K562 (cell line): ENCODE results near the gene STOX2. TPM values are rescaled to one million over a fixed set of nuclear protein-coding genes. Genes with fewer than 3 reads are reported as not detected.

Source experiments
- ATAC-seq: fragments of 200-7000 bp; cut with Tn5 transposase; 3 replicates; pipeline ENCODE4 v1.9.1; 2020; ENCODE audit warnings: moderate library complexity
- BruUV-seq: library from RNA; stranded (reverse); fragments of 400-500 nt; replicated peaks from 2 replicates; lab custom pipeline; 2021; lab: Mats Ljungman, UMichigan
- CTCF ChIA-PET: fragments of 300-600 bp; formaldehyde crosslinking; extraction: SDS; loops from one replicate; lab custom pipeline; 2021; ENCODE audit warnings: low intra/inter-chr PET ratio; lab: Yijun Ruan, JAX
- POLR2A ChIA-PET: fragments of 300-600, 350-650 bp; sonication (Branson Sonifier 250); formaldehyde crosslinking; extraction: SDS; loops from one replicate; lab custom pipeline; 2021; ENCODE audit warnings: antibody characterized with exemption, inconsistent platforms; lab: Yijun Ruan, JAX
- DNase-seq, 4 experiments: peaks; one replicate each; pipeline versions ENCODE4 v3.0.0 to v3.0.0-alpha.2; 2011 to 2018; ENCODE audit warnings: low spot score in 3 of 4, mixed read lengths in 3 of 4; ENCODE audit errors: extremely low read depth in 1 of 4
- FAIRE-seq: peaks from 2 replicates; lab custom pipeline; 2011; peaks lifted over from hg19 to GRCh38; lab: Jason Lieb, UNC
- H2AFZ ChIP-seq: 2 replicates; pipeline ENCODE4 v1.6.0; 2011; ENCODE audit warnings: low read depth, low read length, control low read depth, inconsistent platforms
- H3K27ac ChIP-seq: fragments of 200-600 bp; 3 replicates; pipeline ENCODE4 v1.8.0; 2011; ENCODE audit warnings: low read depth, mild to moderate bottlenecking, control low read depth, inconsistent platforms, low read length, moderate library complexity, mixed read lengths; ENCODE audit errors: extremely low read depth
- H3K27me3 ChIP-seq, 2 experiments: fragments of 300-600 bp in 1 of 2; 2 replicates in 1 of 2; 3 replicates in 1 of 2; pipeline versions ENCODE4 v1.6.0 to v1.8.0; 2011; ENCODE audit warnings: inconsistent platforms in 2 of 2, low read length in 2 of 2, mild to moderate bottlenecking in 1 of 2, mixed read lengths in 1 of 2, moderate library complexity in 1 of 2; ENCODE audit not compliant: control insufficient read depth in 2 of 2, insufficient read depth in 2 of 2
- H3K36me3 ChIP-seq: fragments of 300-600 bp; 3 replicates; pipeline ENCODE4 v1.8.0; 2011; ENCODE audit warnings: mild to moderate bottlenecking, low read length, inconsistent platforms; ENCODE audit not compliant: control insufficient read depth, insufficient read depth
- H3K4me1 ChIP-seq, 2 experiments: fragments of 200-600 bp in 1 of 2; replicated peaks in 1 of 2; 2 replicates in 1 of 2; 3 replicates in 1 of 2; pipeline versions ENCODE4 v1.5.1 to v1.8.0; 2011; ENCODE audit warnings: inconsistent platforms in 2 of 2, low read length in 2 of 2, mild to moderate bottlenecking in 1 of 2, mixed read lengths in 1 of 2, moderate library complexity in 1 of 2; ENCODE audit not compliant: control insufficient read depth in 2 of 2, insufficient read depth in 2 of 2
- H3K4me2 ChIP-seq: 2 replicates; pipeline ENCODE4 v1.6.1; 2011; ENCODE audit warnings: low read length, control low read depth, inconsistent platforms, mixed read lengths; ENCODE audit not compliant: insufficient read depth
- H3K4me3 ChIP-seq: fragments of 200-600 bp; sonication (generic), shearing (Covaris generic); 2 replicates; pipeline ENCODE4 v1.5.1; 2016; ENCODE audit warnings: control low read depth, inconsistent platforms
- H3K79me2 ChIP-seq: fragments of 200-600 bp; 3 replicates; pipeline ENCODE4 v1.8.0; 2011; ENCODE audit warnings: low read length, inconsistent platforms; ENCODE audit not compliant: control insufficient read depth, insufficient read depth
- H3K9ac ChIP-seq, 2 experiments: 2 replicates each; pipeline versions ENCODE4 v1.6.0 to v1.6.1; 2011; ENCODE audit warnings: low read depth in 2 of 2, low read length in 2 of 2, control low read depth in 1 of 2, inconsistent platforms in 1 of 2, mild to moderate bottlenecking in 1 of 2, mixed read lengths in 1 of 2; ENCODE audit not compliant: insufficient read depth in 1 of 2
- H3K9me1 ChIP-seq: one replicate; pipeline ENCODE4 v1.6.0; 2011; ENCODE audit warnings: inconsistent platforms, mild to moderate bottlenecking, low read length, moderate library complexity; ENCODE audit not compliant: control insufficient read depth, insufficient read depth
- H3K9me3 ChIP-seq: replicated peaks from 2 replicates; pipeline ENCODE4 v1.5.1; 2011; ENCODE audit warnings: low read depth, low read length, inconsistent platforms; ENCODE audit not compliant: control insufficient read depth, insufficient read depth
- H4K20me1 ChIP-seq: replicated peaks from 2 replicates; pipeline ENCODE4 v1.6.1; 2011; ENCODE audit warnings: low read length, inconsistent platforms, mixed read lengths; ENCODE audit not compliant: control insufficient read depth, insufficient read depth
- CBX2 ChIP-seq: fragments of 200-600 bp; sonication (generic); IDR thresholded peaks from one replicate; pipeline ENCODE4 v1.6.1; 2012; ENCODE audit warnings: mild to moderate bottlenecking, low read length, inconsistent platforms; ENCODE audit not compliant: insufficient read depth, poor library complexity, severe bottlenecking
- MAZ ChIP-seq, 2 experiments: fragments of 450-650 bp in 1 of 2; sonication (generic) in 1 of 2; formaldehyde crosslinking; IDR thresholded peaks in 1 of 2; conservative IDR thresholded peaks in 1 of 2; 2 replicates each; pipeline versions ENCODE4 v1.4.0 to v1.5.0; 2020; ENCODE audit warnings: mild to moderate bottlenecking in 1 of 2, missing genetic modification reagents in 1 of 2
- MEIS2 ChIP-seq: fragments of 450-650 bp; IDR thresholded peaks from 2 replicates; pipeline ENCODE4 v1.6.1; 2014; ENCODE audit warnings: mild to moderate bottlenecking; ENCODE audit not compliant: partially characterized antibody
- POLR2AphosphoS5 ChIP-seq: IDR thresholded peaks from 2 replicates; pipeline ENCODE4 v1.6.1; 2011; ENCODE audit warnings: mild to moderate bottlenecking, low read depth, low read length, moderate library complexity; ENCODE audit not compliant: control insufficient read depth, insufficient read depth
- RBM22 ChIP-seq: fragments of 200-400 bp; formaldehyde crosslinking; IDR thresholded peaks from 2 replicates; pipeline ENCODE4 v1.6.1; 2018; ENCODE audit warnings: low read length, low read depth; ENCODE audit not compliant: poor library complexity, severe bottlenecking
- ZNF79 ChIP-seq: fragments of 250-450 bp; sonication (Bioruptor Pico); IDR thresholded peaks from 2 replicates; pipeline ENCODE4 v1.4.0; 2020; ENCODE audit warnings: low read depth, mild to moderate bottlenecking, moderate library complexity
- WGBS: fragments of 100-300 bp; shearing (Covaris generic); methylation state at CpG from one replicate; pipeline ENCODE4 v1.1.6; 2016; ENCODE audit warnings: low coverage, mixed read lengths; ENCODE audit not compliant: insufficient coverage; ENCODE audit errors: missing lambda C conversion rate; 5-methylcytosine and 5-hydroxymethylcytosine counted together
- in situ Hi-C: fragments of 300-500 bp; cut with MboI; formaldehyde crosslinking; loops from 4 replicates; pipeline ENCODE4 v1.15.0; 2018; ENCODE audit warnings: inconsistent platforms, mixed read lengths
- intact Hi-C: fragments of 100-400 bp; cut with micrococcal nuclease; formaldehyde crosslinking; loops from 2 replicates; pipeline ENCODE4 v1.14.2; 2022
- polyA plus RNA-seq, 8 experiments: library from polyadenylated mRNA; depleted of rRNA in 4 of 8; stranded (reverse) in 5 of 8; unstranded in 3 of 8; fragments of >200 nt; fragmentation: Nextera tagmentation in 2 of 8; fragmentation: Illumina TruSeq in 1 of 8; extraction: Ambion mirVana in 2 of 8; extraction: Trizol in 1 of 8; gene quantifications; 2 replicates each; pipeline versions ENCODE4 v1.2.1 to v1.2.3, GENCODE V29; 2011 to 2014; ENCODE audit warnings: inconsistent platforms in 1 of 8, missing spikeins in 1 of 8
- total RNA-seq, 7 experiments: library from RNA; depleted of rRNA in 6 of 7; stranded (reverse); fragments of >200 nt in 6 of 7; fragmentation: Illumina TruSeq in 2 of 7; extraction: Trizol in 2 of 7; gene quantifications; 2 replicates each; pipeline versions ENCODE4 v1.2.1 to v1.2.3, GENCODE V29; 2011 to 2021; ENCODE audit warnings: low replicate concordance in 1 of 7
- TF ChIP-seq, protein P1 (sequence below): sonication (generic); IDR thresholded peaks from 2 replicates; pipeline ENCODE4 v1.6.1; 2016

The STOX2 gene
- total and polyA plus RNA-seq, 9 of the 15 experiments (the other 6 are each of a cell fraction or from before 2014, with no cell fraction given): not detected

DNA sequence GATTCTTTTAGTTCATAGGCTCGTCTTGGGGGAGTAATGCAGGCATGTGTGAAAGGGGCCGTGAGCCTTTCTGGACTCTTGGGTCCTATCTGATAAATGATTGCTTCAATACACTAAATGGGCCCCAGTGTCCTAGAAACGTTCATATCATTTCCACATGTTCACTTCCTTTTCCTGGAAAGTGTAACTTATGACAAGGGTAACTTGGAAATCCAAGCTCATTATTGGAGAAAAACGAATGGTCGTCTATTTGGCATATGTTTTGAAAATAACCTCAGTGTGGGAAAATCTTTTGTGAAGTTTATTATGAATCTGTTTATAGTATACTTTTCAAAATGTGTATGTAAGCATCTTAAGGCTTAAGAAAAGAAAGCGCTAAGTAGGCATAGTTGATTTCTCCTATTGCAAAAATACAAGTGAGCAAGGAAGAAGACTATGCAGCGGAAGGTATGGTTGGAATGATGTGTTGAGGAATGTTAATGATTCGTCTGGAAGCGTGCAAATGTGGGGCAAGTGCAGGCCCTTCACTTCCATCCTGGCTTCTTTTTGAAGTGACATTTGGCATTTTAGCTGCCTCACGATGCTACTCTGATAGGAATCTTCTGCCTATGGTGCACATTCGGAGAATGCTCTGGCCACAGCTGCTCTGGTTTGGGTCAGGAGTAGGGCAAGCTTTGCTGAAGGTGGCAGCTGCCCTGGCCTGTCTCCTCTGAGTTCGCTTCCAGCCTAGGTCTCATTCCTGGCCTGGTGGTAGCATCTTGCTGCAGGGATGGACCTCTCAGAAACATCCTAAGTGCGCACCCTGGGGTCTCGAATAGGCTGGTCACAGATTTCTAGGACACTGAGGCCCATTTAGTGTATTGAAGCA, 49.5 kb upstream of the STOX2 start:
- Histone ChIP-seq H3K36me3 (no peaks in the 10 kb centered on the region), H3K4me2 (no peak overlapping the region), H3K9ac (no peak overlapping the region), H3K79me2 (no peaks in the 10 kb centered on the region), H3K27me3 (peaks cover 16 to 35% of the 10 kb centered on the region in 2 experiments), H3K27ac (no peak overlapping the region), H3K4me1 (no peaks in the 10 kb centered on the region), H2AFZ (no peak overlapping the region), H3K4me3 (no peak overlapping the region), H3K9me1 (no peaks in the 10 kb centered on the region), H4K20me1 (no peaks in the 10 kb centered on the region), H3K9me3 (no peaks in the 10 kb centered on the region)
- DNase-seq (no peak), FAIRE-seq (no peak), ATAC-seq (no peak)
- intact Hi-C loops (no loop called here), in situ Hi-C loops (no loop called here)
- POLR2A ChIA-PET: no interaction called here
- TF ChIP-seq POLR2AphosphoS5 (no peak), MEIS2 (no peak), RBM22 (no peak)
- 0% methylated on average over 14 of the region's 14 CpGs for WGBS
- CTCF ChIA-PET: no interaction called here
- no TSS peak for BruUV-seq

DNA sequence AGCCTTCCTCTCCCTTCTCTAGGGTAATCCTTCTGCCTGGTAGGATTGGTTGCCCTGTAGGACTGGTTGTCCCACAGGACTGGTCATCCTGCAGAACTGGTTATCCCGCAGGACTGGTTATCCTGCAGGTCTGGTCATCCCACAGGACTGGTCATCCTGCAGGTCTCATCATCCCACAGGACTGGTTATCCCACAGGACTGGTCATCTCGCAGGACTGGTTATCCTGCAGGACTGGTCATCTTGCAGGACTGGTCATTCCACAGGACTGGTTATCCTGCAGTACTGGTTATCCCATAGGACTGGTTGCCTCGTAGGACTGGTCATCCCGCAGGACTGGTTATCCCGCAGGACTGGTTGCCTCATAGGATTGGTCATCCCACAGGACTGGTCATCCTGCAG, 48.1 kb upstream of the STOX2 start:
- 0% methylated on average over 5 of the region's 5 CpGs for WGBS
- in situ Hi-C loops: no loop called here

More for the DNA sequence above, 48.1 kb upstream of the STOX2 start:
- no peak overlapping the region for H3K4me3 ChIP-seq
- no peak overlapping the region for H3K4me2 ChIP-seq
- ATAC-seq: no peak
- H3K36me3 ChIP-seq: no peaks in the 10 kb centered on the region
- no peaks in the 10 kb centered on the region for H3K9me1 ChIP-seq
- H3K27ac ChIP-seq: no peak overlapping the region
- BruUV-seq: no TSS peak
- no peak overlapping the region for H2AFZ ChIP-seq
- H3K9ac ChIP-seq: no peak overlapping the region
- no peak for DNase-seq
- ChIA-PET POLR2A (no interaction called here), CTCF (no interaction called here)
- no peaks in the 10 kb centered on the region for H4K20me1 ChIP-seq
- no peaks in the 10 kb centered on the region for H3K4me1 ChIP-seq
- no peaks in the 10 kb centered on the region for H3K79me2 ChIP-seq
- intact Hi-C loops: no loop called here
- no peaks in the 10 kb centered on the region for H3K9me3 ChIP-seq
- TF ChIP-seq ZNF79 (CRISPR knock-in tag) (no peak), CBX2 (no peak), MAZ (CRISPR knock-in tag; conservative IDR thresholded peaks at IDR 0.05 in 1 of 2, IDR thresholded peaks at IDR 0.05 in 1 of 2) (no peak)
- TF ChIP-seq, protein P1, sequence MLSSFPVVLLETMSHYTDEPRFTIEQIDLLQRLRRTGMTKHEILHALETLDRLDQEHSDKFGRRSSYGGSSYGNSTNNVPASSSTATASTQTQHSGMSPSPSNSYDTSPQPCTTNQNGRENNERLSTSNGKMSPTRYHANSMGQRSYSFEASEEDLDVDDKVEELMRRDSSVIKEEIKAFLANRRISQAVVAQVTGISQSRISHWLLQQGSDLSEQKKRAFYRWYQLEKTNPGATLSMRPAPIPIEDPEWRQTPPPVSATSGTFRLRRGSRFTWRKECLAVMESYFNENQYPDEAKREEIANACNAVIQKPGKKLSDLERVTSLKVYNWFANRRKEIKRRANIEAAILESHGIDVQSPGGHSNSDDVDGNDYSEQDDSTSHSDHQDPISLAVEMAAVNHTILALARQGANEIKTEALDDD: peak; percentile 90
- no peak for FAIRE-seq
- H3K27me3 ChIP-seq: peaks cover 21 to 46% of the 10 kb centered on the region in 2 experiments
